Uterus (tissue), 4 donors: ENCODE results near the gene TBX5. TPM values are rescaled to one million over a fixed set of nuclear protein-coding genes. Genes with fewer than 3 reads are reported as not detected.

Experiments used
- DNase-seq, 2 donors: peaks; one replicate each; pipeline ENCODE4 v3.0.0-alpha.2; 2019 to 2020
- H3K27ac ChIP-seq, 2 donors: fragments of 200-600 bp; sonication (generic); 1 replicate in 1 of 2; 2 replicates in 1 of 2; pipeline ENCODE4 v1.5.1; 2016 to 2018
- H3K27me3 ChIP-seq, 2 donors: fragments of 200-600 bp; sonication (generic); one replicate each; pipeline ENCODE4 v1.5.1; 2018 to 2019; ENCODE audit warnings: control low read depth in 1 of 2
- H3K36me3 ChIP-seq, 2 donors: fragments of 200-600 bp; sonication (generic); one replicate each; pipeline ENCODE4 v1.5.1; 2019; ENCODE audit warnings: control low read depth in 1 of 2
- H3K4me1 ChIP-seq, 2 donors: fragments of 200-600 bp; sonication (generic); one replicate each; pipeline ENCODE4 v1.5.1; 2018 to 2019; ENCODE audit warnings: control low read depth in 1 of 2
- H3K4me3 ChIP-seq, 2 donors: fragments of 200-600 bp; sonication (generic); 1 replicate in 1 of 2; 2 replicates in 1 of 2; pipeline ENCODE4 v1.5.1; 2018 to 2019; ENCODE audit warnings: mild to moderate bottlenecking in 1 of 2
- H3K9me3 ChIP-seq, 2 donors: fragments of 200-600 bp; sonication (generic); one replicate each; pipeline ENCODE4 v1.5.1; 2019; ENCODE audit warnings: control low read depth in 1 of 2
- POLR2A ChIP-seq, 2 donors: fragments of 450-650 bp; IDR thresholded peaks; one replicate each; pipeline ENCODE4 v1.6.1; 2016; ENCODE audit warnings: antibody characterized with exemption in 2 of 2, mild to moderate bottlenecking in 1 of 2, moderate library complexity in 1 of 2
- intact Hi-C: fragments of 100-400 bp; cut with DNase I; formaldehyde crosslinking; loops from one replicate; pipeline ENCODE4 v1.15.1; 2023; ENCODE audit warnings: low total_unique reads
- total RNA-seq, 4 donors: library from RNA; depleted of rRNA in 3 of 4; stranded (reverse); fragments of >200 nt in 3 of 4; gene quantifications; one replicate each; pipeline versions ENCODE4 v1.1.0 to v1.2.4, GENCODE V29; 2014 to 2023
- TF ChIP-seq, protein P1 (sequence below), 4 experiments: fragments of 200-600 bp in 2 of 4; fragments of 450-650 bp in 2 of 4; sonication (generic) in 2 of 4; IDR thresholded peaks; one replicate each; pipeline ENCODE4 v1.5.1; 2016 to 2019; ENCODE audit warnings: antibody characterized with exemption in 4 of 4, mild to moderate bottlenecking in 2 of 4, moderate library complexity in 1 of 4
- donor health status: DM: yes; HTN: yes; CAD: no.

TBX5 gene
- total RNA-seq, 4 donors from 2014 or later: not detected

DNA sequence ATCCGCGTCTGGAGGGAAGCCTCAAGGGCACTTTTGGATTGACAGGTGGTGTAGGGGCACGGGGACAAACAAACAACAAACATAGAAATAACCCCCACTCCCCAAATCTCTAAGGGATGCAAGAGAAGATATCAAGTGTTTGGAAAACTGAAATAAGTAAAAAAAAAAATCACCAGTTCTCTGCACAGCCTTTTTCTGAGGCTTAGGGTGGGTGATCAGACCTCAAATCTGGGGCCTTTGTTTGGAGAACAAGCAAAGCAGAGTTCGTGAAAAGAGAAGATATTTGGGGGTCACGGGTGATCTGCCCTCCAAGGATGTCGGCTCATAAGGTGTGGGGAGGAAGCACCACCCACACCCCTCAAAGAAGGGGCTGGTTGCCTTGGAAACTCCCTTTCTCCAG lies 10.7 kb downstream of the TBX5 start:
- no peak overlapping the region for H3K4me3 ChIP-seq
- no peaks in the 10 kb centered on the region for H3K36me3 ChIP-seq
- DNase-seq: no peak
- H3K9me3 ChIP-seq: no peaks in the 10 kb centered on the region
- no peak overlapping the region for H3K27ac ChIP-seq
- H3K4me1 ChIP-seq: peaks cover 0 to 5% of the 10 kb centered on the region in 2 donors
- peaks cover 0 to 70% of the 10 kb centered on the region in 2 donors for H3K27me3 ChIP-seq
- intact Hi-C loops: no loop called here
- no peak for TF ChIP-seq POLR2A (IDR thresholded peaks at IDR 0.05)
- TF ChIP-seq, protein P1, sequence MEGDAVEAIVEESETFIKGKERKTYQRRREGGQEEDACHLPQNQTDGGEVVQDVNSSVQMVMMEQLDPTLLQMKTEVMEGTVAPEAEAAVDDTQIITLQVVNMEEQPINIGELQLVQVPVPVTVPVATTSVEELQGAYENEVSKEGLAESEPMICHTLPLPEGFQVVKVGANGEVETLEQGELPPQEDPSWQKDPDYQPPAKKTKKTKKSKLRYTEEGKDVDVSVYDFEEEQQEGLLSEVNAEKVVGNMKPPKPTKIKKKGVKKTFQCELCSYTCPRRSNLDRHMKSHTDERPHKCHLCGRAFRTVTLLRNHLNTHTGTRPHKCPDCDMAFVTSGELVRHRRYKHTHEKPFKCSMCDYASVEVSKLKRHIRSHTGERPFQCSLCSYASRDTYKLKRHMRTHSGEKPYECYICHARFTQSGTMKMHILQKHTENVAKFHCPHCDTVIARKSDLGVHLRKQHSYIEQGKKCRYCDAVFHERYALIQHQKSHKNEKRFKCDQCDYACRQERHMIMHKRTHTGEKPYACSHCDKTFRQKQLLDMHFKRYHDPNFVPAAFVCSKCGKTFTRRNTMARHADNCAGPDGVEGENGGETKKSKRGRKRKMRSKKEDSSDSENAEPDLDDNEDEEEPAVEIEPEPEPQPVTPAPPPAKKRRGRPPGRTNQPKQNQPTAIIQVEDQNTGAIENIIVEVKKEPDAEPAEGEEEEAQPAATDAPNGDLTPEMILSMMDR (IDR thresholded peaks at IDR 0.05): no peak

DNA sequence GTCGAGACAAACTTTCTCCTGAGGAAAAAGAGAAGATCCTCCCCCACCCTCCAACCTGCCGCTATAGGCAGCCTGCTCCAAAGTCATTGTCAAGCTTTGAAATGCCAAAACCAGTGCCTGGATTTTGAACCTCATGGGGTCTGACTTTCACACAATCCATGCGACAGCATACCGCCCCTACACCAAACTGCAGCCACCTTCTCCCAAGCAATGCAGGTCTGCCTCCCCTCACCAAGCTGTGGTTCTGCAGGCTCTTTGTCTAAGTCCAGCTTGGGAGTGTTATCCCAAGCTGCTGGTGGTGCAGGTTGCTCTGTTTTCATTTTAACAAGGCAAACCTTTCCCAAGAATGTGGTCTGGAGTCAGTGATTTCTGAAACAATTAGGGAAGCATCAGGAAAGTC lies 12.4 kb downstream of the TBX5 start:
- Histone ChIP-seq H3K27me3 (peaks cover 0 to 53% of the 10 kb centered on the region in 2 donors), H3K36me3 (no peaks in the 10 kb centered on the region), H3K27ac (no peak overlapping the region), H3K4me3 (no peak overlapping the region), H3K4me1 (peaks cover 0 to 5% of the 10 kb centered on the region in 2 donors), H3K9me3 (no peaks in the 10 kb centered on the region)
- intact Hi-C loops: no loop called here
- no peak for DNase-seq
- no peak for TF ChIP-seq POLR2A (IDR thresholded peaks at IDR 0.05)
- TF ChIP-seq, protein P1 (IDR thresholded peaks at IDR 0.05): no peak

DNA sequence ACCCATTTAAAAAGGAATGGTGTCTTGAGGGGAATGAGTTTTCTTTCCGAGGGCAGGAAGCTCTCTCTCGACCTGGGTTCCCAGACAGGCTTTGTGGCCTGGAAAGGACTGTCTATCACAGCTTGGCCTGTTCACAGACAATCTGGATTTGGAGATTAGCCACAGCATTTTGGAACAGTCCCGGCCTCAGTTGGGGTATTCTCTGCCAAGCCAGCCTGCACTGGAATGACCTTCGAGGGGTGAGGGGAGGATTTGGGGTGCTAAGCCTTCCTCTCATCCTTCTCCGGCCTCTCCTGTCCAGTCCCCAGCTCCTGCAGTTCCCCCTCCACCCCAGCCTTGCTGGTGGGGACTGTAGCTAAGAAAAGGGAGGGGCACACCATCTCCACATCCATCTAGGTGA lies 13.0 kb downstream of the TBX5 start:
- intact Hi-C loops: no loop called here
- H3K36me3 ChIP-seq: no peaks in the 10 kb centered on the region
- no peak overlapping the region for H3K4me3 ChIP-seq
- H3K4me1 ChIP-seq: peaks cover 0 to 5% of the 10 kb centered on the region in 2 donors
- DNase-seq: no peak
- no peaks in the 10 kb centered on the region for H3K9me3 ChIP-seq
- no peak overlapping the region for H3K27ac ChIP-seq
- peaks cover 0 to 46% of the 10 kb centered on the region in 2 donors for H3K27me3 ChIP-seq
- no peak for TF ChIP-seq POLR2A (IDR thresholded peaks at IDR 0.05)
- TF ChIP-seq, protein P1 (IDR thresholded peaks at IDR 0.05): no peak

DNA sequence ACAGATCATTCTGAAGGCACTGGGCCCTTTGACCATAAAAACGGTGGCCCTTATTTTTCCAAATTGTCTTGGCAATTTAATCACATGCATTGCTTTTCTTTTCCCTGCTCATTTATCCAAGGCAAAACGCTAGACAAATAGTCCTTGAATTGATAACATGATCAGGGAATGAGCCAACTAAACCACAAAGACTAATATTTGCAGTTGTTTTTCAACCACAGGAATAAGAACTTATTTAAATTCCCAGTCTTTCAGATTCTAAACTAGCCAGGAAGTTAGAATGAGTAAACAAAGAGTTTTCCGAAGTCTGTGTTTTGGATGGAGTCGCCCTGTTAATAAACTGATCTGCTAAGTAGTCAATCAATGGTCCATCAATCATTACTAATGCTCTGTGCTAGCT lies 14.9 kb downstream of the TBX5 start:
- Histone ChIP-seq H3K9me3 (no peaks in the 10 kb centered on the region), H3K36me3 (no peaks in the 10 kb centered on the region), H3K27me3 (peaks cover 0 to 29% of the 10 kb centered on the region in 2 donors), H3K4me1 (peaks cover 0 to 2% of the 10 kb centered on the region in 2 donors), H3K4me3 (no peak overlapping the region), H3K27ac (no peak overlapping the region)
- no peak for DNase-seq
- intact Hi-C loops: no loop called here
- TF ChIP-seq POLR2A (IDR thresholded peaks at IDR 0.05): no peak
- TF ChIP-seq, protein P1 (IDR thresholded peaks at IDR 0.05): no peak

- DNase-seq: no peak
- Histone ChIP-seq H3K27me3 (no peaks in the 10 kb centered on the region), H3K27ac (no peak overlapping the region), H3K4me3 (no peak overlapping the region), H3K4me1 (no peaks in the 10 kb centered on the region), H3K36me3 (no peaks in the 10 kb centered on the region), H3K9me3 (no peaks in the 10 kb centered on the region)
- intact Hi-C loops: no loop called here
- TF ChIP-seq POLR2A (IDR thresholded peaks at IDR 0.05): no peak
- TF ChIP-seq, protein P1 (IDR thresholded peaks at IDR 0.05): no peak
Observed at GRCh38 chr12:114384739-114385138, 21.2 kb downstream of the TBX5 start.
